GM12878 (cell line): ENCODE measurements around the gene MFN2. TPM values are rescaled to one million over a fixed set of nuclear protein-coding genes. Genes with fewer than 3 reads are reported as not detected.

Source experiments
- CHD2 ChIP-seq: IDR thresholded peaks from 2 replicates; pipeline ENCODE4 v1.6.1; 2011; ENCODE audit warnings: low read depth, low read length, improper control_type of control experiment, borderline replicate concordance
- EP300 ChIP-seq, 2 experiments: fragments of 150-350 bp in 1 of 2; IDR thresholded peaks; 2 replicates each; pipeline ENCODE4 v1.6.1; 2011 to 2012; ENCODE audit warnings: low read depth in 2 of 2, low read length in 2 of 2, borderline replicate concordance in 1 of 2, improper control_type of control experiment in 1 of 2, inconsistent platforms in 1 of 2; ENCODE audit not compliant: control insufficient read depth in 1 of 2
- FOXM1 ChIP-seq: IDR thresholded peaks from 2 replicates; pipeline ENCODE4 v1.6.1; 2012; ENCODE audit warnings: low read depth, mild to moderate bottlenecking, inconsistent platforms, low read length, moderate library complexity
- HDAC6 ChIP-seq: fragments of 200-600 bp; sonication (generic); IDR thresholded peaks from one replicate; pipeline ENCODE4 v1.8.0; 2017; ENCODE audit warnings: antibody characterized with exemption; ENCODE audit not compliant: unreplicated experiment
- HDGF ChIP-seq: fragments of 450-650 bp; IDR thresholded peaks from 2 replicates; pipeline ENCODE4 v1.6.1; 2016; ENCODE audit warnings: antibody characterized with exemption
- IRF5 ChIP-seq: fragments of 450-650 bp; IDR thresholded peaks from 2 replicates; pipeline ENCODE4 v1.6.1; 2017; ENCODE audit warnings: borderline replicate concordance
- KAT2A ChIP-seq: conservative IDR thresholded peaks from 2 replicates; pipeline ENCODE4 v1.6.1; 2011; ENCODE audit warnings: low read depth, low read length; ENCODE audit not compliant: control insufficient read depth
- MYC ChIP-seq: IDR thresholded peaks from 2 replicates; pipeline ENCODE4 v1.6.1; 2011; ENCODE audit warnings: mild to moderate bottlenecking, low read length, moderate library complexity, inconsistent platforms; ENCODE audit not compliant: insufficient read depth, insufficient replicate concordance, insufficient read length, severe bottlenecking
- PKNOX1 ChIP-seq: fragments of 450-650 bp; IDR thresholded peaks from 2 replicates; pipeline ENCODE4 v1.6.1; 2016; ENCODE audit warnings: mild to moderate bottlenecking
- POLR2AphosphoS2 ChIP-seq: IDR thresholded peaks from 2 replicates; pipeline ENCODE4 v1.6.1; 2011; ENCODE audit warnings: low read depth, mild to moderate bottlenecking, low read length, improper control_type of control experiment, moderate library complexity
- SMARCA5 ChIP-seq: fragments of 450-650 bp; IDR thresholded peaks from 2 replicates; pipeline ENCODE4 v1.6.1; 2017; ENCODE audit warnings: mild to moderate bottlenecking
- STAT3 ChIP-seq: IDR thresholded peaks from 2 replicates; pipeline ENCODE4 v1.6.1; 2011; ENCODE audit warnings: low read depth, low read length, improper control_type of control experiment
- SUPT20H ChIP-seq: IDR thresholded peaks from 2 replicates; pipeline ENCODE4 v1.6.1; 2011; ENCODE audit warnings: low read depth, mild to moderate bottlenecking, low read length, moderate library complexity, borderline replicate concordance; ENCODE audit not compliant: control insufficient read depth
- TARDBP ChIP-seq: IDR thresholded peaks from 2 replicates; pipeline ENCODE4 v1.6.1; 2016; ENCODE audit warnings: borderline replicate concordance
- TBL1XR1 ChIP-seq: IDR thresholded peaks from 2 replicates; pipeline ENCODE4 v1.6.1; 2012; ENCODE audit warnings: low read depth, low read length, improper control_type of control experiment
- ZNF24 ChIP-seq: fragments of 450-650 bp; IDR thresholded peaks from 2 replicates; pipeline ENCODE4 v1.6.1; 2017; ENCODE audit warnings: antibody characterized with exemption, mild to moderate bottlenecking
- ZNF384 ChIP-seq: IDR thresholded peaks from 2 replicates; pipeline ENCODE4 v1.6.1; 2012; ENCODE audit warnings: low read depth, mild to moderate bottlenecking, low read length, improper control_type of control experiment, borderline replicate concordance
- polyA plus RNA-seq, 11 experiments: library from polyadenylated mRNA; depleted of rRNA in 4 of 11; unstranded in 6 of 11; stranded (reverse) in 5 of 11; fragments of >200 nt; fragmentation: Nextera tagmentation in 4 of 11; fragmentation: Illumina TruSeq in 1 of 11; extraction: Ambion mirVana in 4 of 11; extraction: Trizol in 1 of 11; gene quantifications; 1 replicate in 1 of 11; 2 replicates in 10 of 11; pipeline versions ENCODE4 v1.2.1 to v1.2.3, GENCODE V29; 2011 to 2016; ENCODE audit warnings: inconsistent platforms in 2 of 11, missing spikeins in 2 of 11, low read depth in 1 of 11
- total RNA-seq, 4 experiments: library from RNA; depleted of rRNA in 3 of 4; stranded (reverse); fragments of >200 nt in 3 of 4; fragmentation: Illumina TruSeq in 1 of 4; extraction: Trizol in 1 of 4; gene quantifications; 2 replicates each; pipeline versions ENCODE4 v1.2.1 to v1.2.3, GENCODE V29; 2013 to 2021
- TF ChIP-seq, protein P1 (sequence below): fragments of 450-650 bp; IDR thresholded peaks from 2 replicates; pipeline ENCODE4 v1.6.1; 2017; ENCODE audit warnings: mild to moderate bottlenecking, moderate library complexity
- TF ChIP-seq, protein P2 (sequence below): IDR thresholded peaks from 2 replicates; pipeline ENCODE4 v1.6.1; 2011; ENCODE audit warnings: borderline replicate concordance, low read depth, mild to moderate bottlenecking, moderate library complexity, low read length; ENCODE audit not compliant: insufficient read depth, poor library complexity, severe bottlenecking

MFN2 gene
- total and polyA plus RNA-seq, 10 of the 15 experiments (the other 5 are each of a cell fraction or from before 2014, with no cell fraction given) = 5.3 to 64.4 (median 48.1) TPM

- TF ChIP-seq PKNOX1 = no peak
- TF ChIP-seq SUPT20H = no peak
- no peak for TF ChIP-seq STAT3
- no peak for TF ChIP-seq IRF5
- no peak for TF ChIP-seq CHD2
- no peak for TF ChIP-seq TARDBP
- no peak for TF ChIP-seq POLR2AphosphoS2
- no peak for TF ChIP-seq ZNF24
- no peak for TF ChIP-seq HDAC6
- 0 out of 4 replicates have a peak, but pooled peaks of 1 of the 2 experiments have one; percentile 31 for TF ChIP-seq EP300 (IDR thresholded peaks at IDR 0.05; ENCODE audit: borderline replicate concordance in 1 of 2, control insufficient read depth in 1 of 2, low read depth in 2 of 2, low read length in 2 of 2)
- TF ChIP-seq, protein P1, sequence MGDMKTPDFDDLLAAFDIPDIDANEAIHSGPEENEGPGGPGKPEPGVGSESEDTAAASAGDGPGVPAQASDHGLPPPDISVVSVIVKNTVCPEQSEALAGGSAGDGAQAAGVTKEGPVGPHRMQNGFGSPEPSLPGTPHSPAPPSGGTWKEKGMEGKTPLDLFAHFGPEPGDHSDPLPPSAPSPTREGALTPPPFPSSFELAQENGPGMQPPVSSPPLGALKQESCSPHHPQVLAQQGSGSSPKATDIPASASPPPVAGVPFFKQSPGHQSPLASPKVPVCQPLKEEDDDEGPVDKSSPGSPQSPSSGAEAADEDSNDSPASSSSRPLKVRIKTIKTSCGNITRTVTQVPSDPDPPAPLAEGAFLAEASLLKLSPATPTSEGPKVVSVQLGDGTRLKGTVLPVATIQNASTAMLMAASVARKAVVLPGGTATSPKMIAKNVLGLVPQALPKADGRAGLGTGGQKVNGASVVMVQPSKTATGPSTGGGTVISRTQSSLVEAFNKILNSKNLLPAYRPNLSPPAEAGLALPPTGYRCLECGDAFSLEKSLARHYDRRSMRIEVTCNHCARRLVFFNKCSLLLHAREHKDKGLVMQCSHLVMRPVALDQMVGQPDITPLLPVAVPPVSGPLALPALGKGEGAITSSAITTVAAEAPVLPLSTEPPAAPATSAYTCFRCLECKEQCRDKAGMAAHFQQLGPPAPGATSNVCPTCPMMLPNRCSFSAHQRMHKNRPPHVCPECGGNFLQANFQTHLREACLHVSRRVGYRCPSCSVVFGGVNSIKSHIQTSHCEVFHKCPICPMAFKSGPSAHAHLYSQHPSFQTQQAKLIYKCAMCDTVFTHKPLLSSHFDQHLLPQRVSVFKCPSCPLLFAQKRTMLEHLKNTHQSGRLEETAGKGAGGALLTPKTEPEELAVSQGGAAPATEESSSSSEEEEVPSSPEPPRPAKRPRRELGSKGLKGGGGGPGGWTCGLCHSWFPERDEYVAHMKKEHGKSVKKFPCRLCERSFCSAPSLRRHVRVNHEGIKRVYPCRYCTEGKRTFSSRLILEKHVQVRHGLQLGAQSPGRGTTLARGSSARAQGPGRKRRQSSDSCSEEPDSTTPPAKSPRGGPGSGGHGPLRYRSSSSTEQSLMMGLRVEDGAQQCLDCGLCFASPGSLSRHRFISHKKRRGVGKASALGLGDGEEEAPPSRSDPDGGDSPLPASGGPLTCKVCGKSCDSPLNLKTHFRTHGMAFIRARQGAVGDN = peak; percentile 84
- no peak for TF ChIP-seq KAT2A
- TF ChIP-seq HDGF = no peak
- no peak for TF ChIP-seq FOXM1
- TF ChIP-seq ZNF384 = no peak
- TF ChIP-seq, protein P2, sequence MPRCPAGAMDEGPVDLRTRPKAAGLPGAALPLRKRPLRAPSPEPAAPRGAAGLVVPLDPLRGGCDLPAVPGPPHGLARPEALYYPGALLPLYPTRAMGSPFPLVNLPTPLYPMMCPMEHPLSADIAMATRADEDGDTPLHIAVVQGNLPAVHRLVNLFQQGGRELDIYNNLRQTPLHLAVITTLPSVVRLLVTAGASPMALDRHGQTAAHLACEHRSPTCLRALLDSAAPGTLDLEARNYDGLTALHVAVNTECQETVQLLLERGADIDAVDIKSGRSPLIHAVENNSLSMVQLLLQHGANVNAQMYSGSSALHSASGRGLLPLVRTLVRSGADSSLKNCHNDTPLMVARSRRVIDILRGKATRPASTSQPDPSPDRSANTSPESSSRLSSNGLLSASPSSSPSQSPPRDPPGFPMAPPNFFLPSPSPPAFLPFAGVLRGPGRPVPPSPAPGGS = peak; percentile 64
- TF ChIP-seq MYC = no peak
- TF ChIP-seq TBL1XR1 = peak; percentile 21; the same call in 1 of the 2 replicates
- TF ChIP-seq SMARCA5 = no peak
Measured at GRCh38 chr1:12053752-12054548, 73.7 kb downstream of the MFN2 start (continued).
